AG04449 (cell line): ENCODE results near the gene KRTAP5-9.

Experiments used
- CTCF ChIA-PET: fragments of 350-600 bp; formaldehyde crosslinking; extraction: SDS; loops from one replicate; lab custom pipeline; 2021; ENCODE audit warnings: antibody characterized with exemption; lab: Yijun Ruan, JAX
- POLR2A ChIA-PET: fragments of 400-600, 350-600 bp; formaldehyde crosslinking; extraction: SDS; loops from one replicate; lab custom pipeline; 2020; ENCODE audit warnings: antibody characterized with exemption, inconsistent platforms; lab: Yijun Ruan, JAX
- DNase-seq: peaks from one replicate; pipeline ENCODE4 v3.0.0-alpha.2; 2010; ENCODE audit warnings: low read depth, low spot score
- H3K4me3 ChIP-seq: 2 replicates; pipeline ENCODE4 v1.5.1; 2011; ENCODE audit warnings: low read depth, mild to moderate bottlenecking, control low read depth, low read length
- TF ChIP-seq, protein P1 (sequence below): IDR thresholded peaks from one replicate; pipeline ENCODE4 v1.5.1; 2011; ENCODE audit warnings: mild to moderate bottlenecking, moderate library complexity, low read length, control low read depth, inconsistent platforms; ENCODE audit not compliant: insufficient read depth; ENCODE audit errors: missing control alignments

The KRTAP5-9 gene

DNA sequence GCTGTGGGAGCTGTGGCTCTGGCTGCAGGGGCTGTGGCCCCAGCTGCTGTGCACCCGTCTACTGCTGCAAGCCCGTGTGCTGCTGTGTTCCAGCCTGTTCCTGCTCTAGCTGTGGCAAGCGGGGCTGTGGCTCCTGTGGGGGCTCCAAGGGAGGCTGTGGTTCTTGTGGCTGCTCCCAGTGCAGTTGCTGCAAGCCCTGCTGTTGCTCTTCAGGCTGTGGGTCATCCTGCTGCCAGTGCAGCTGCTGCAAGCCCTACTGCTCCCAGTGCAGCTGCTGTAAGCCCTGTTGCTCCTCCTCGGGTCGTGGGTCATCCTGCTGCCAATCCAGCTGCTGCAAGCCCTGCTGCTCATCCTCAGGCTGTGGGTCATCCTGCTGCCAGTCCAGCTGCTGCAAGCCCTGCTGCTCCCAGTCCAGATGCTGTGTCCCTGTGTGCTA, 514 bp downstream of the KRTAP5-9 start:
- POLR2A ChIA-PET, result no interaction called here
- no peak for DNase-seq
- TF ChIP-seq, protein P1, sequence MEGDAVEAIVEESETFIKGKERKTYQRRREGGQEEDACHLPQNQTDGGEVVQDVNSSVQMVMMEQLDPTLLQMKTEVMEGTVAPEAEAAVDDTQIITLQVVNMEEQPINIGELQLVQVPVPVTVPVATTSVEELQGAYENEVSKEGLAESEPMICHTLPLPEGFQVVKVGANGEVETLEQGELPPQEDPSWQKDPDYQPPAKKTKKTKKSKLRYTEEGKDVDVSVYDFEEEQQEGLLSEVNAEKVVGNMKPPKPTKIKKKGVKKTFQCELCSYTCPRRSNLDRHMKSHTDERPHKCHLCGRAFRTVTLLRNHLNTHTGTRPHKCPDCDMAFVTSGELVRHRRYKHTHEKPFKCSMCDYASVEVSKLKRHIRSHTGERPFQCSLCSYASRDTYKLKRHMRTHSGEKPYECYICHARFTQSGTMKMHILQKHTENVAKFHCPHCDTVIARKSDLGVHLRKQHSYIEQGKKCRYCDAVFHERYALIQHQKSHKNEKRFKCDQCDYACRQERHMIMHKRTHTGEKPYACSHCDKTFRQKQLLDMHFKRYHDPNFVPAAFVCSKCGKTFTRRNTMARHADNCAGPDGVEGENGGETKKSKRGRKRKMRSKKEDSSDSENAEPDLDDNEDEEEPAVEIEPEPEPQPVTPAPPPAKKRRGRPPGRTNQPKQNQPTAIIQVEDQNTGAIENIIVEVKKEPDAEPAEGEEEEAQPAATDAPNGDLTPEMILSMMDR, result no peak
- CTCF ChIA-PET, result interaction anchor here (1.0 kb wide), 1 partner anchor 31 kb away, joined by 3 read pairs; no protein-coding TSS in a partner anchor
- H3K4me3 ChIP-seq, result no peak overlapping the region

DNA sequence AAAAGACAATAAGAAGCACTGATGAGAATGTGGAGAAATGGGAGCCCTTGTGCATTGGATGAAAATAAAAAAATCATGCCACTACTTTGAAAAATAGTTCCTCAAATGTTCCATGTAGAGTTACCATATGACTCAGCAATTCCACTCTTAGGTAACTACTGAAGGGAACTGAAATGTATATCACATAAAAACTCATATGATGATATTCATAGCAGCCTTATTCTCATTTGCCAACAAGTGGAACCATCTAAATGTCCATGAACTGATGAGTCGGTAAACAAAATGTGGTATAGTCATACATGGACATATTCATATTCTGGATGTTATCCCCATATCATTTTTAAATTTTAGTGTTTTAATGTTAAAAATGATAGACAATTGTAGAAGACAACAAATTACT, 3.5 kb downstream of the KRTAP5-9 start:
- no peak for DNase-seq
- ChIA-PET POLR2A (no interaction called here), CTCF (no interaction called here)
- TF ChIP-seq, protein P1, result no peak
- no peak overlapping the region for H3K4me3 ChIP-seq

DNA sequence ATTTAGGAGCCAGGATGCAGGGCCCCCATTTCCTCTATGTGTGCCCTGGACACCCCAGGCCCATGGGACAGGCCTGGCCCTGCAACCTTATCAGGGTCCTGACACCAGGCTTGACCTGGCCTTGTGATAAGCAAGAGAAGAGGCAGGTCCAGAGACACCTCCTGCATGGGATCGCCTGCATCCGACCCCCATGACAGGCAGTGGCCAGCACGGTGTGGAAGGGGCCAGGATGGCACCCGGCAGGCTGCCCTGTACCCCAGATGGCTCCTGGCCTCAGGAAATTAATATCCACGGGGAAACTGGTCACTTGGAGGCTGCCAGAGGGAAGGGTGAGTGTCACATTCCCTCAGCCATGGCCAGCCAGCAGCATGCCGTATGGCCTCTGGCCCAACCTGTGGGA, 6.8 kb downstream of the KRTAP5-9 start:
- DNase-seq, result no peak
- TF ChIP-seq, protein P1, result no peak
- ChIA-PET POLR2A (no interaction called here), CTCF (no interaction called here)
- no peak overlapping the region for H3K4me3 ChIP-seq

DNA sequence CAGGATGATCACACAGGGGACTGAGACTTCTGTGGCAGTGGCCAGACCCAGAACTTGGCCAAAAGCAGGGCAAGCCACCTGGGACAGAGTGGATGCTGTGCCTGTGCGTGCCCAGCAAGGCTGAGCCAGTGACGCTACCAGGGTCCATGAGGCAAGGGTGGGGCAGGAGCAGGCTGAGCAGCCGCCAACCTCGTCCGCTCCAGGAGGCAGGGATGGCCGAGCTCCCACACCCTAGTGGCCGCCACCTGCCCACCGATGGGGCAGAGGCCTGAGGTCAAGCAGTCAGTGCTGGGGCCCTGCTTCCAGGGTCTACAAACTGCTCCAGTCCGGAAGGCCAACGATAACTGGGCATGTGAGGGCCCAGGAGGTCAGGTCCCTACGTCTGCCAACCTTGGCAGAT, 7.3 kb downstream of the KRTAP5-9 start:
- DNase-seq, result no peak
- TF ChIP-seq, protein P1, result no peak
- H3K4me3 ChIP-seq, result no peak overlapping the region
- POLR2A ChIA-PET, result no interaction called here
- CTCF ChIA-PET, result no interaction called here

DNA sequence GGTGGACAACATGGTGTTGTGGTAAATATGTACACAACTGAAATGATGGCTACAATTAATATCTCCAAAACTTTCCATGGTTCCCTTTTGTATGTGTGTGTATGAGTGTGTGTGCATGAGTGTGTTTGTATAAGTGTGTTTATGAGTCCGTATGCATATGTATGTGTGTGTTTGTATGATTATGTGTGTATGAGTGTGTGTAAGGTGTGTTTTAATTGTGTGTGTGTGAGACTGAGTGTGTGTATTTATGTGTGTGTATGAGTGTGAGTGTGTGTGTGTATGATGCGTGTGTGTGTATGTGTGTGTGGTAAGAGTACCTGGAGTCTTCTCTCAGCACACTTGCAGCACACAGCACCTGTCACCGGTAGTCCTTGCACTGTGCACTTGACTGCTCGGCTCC, 7.8 kb downstream of the KRTAP5-9 start:
- ChIA-PET POLR2A (no interaction called here), CTCF (no interaction called here)
- DNase-seq, result no peak
- TF ChIP-seq, protein P1, result no peak
- no peak overlapping the region for H3K4me3 ChIP-seq

DNA sequence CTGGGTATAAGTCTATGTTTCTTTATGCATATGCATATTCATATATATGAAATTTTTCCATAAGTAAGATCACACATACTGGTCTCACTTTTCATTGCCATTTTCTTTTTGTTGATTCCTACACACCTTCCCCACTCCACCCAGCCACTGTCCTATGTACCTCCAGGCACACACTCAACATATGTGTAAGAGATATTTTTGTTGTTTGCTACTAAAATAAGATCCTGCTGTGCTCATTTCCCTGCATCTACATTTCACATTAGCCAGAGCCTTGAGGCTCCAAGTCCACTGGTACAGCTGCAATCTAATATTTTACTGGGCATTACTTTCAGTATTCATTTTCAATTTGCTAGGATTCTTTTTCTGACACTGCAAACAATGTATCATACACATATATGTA, 9.0 kb downstream of the KRTAP5-9 start:
- TF ChIP-seq, protein P1, result no peak
- no peak for DNase-seq
- no peak overlapping the region for H3K4me3 ChIP-seq
- ChIA-PET CTCF (interaction anchor here (0.9 kb wide), 1 partner anchor 23 kb away, joined by 3 read pairs; no protein-coding TSS in a partner anchor), POLR2A (no interaction called here)
